NCI-H69 (cell line): Measurements from ENCODE around the gene FAM53B.

Experiments
- DNase-seq: peaks from one replicate; lab custom pipeline; 2025; lab: John Stamatoyannopoulos, UW

Gene FAM53B

GRCh38 chr10:124575107-124576035 lies 168.8 kb downstream of the FAM53B start:
- DNase-seq: no peak

DNA sequence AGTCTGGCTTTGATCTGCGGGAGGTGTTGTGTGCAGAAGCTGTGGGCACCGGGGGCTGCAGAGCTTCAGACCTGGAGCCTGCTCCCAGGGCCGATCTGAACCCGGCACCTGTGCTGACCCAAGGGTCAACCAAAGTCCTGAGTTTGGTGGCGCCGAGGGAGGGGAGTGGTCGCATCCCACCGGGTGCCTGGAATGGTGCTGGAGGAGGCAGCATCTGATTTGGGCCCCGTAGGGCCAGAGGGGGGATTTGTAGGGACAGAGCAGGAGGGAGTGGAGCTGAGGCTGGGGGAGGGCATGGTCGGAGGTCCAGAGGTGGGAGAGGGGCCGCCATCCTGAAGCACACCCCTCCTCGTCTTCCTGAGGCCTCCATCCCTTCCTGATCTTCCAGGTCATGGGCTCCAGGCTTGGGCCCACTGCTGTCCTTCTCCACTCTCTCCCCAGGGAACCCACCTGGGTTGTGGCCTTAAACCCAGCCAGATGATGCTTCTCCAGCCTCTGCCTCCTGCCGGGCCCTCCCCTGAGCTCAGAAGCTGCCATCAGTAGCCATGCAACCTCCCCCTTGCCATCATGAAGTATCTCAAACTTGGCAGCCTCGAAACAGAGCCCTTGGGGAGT lies 169.6 kb downstream of the FAM53B start:
- DNase-seq: no peak

- no peak for DNase-seq
Observed at GRCh38 chr10:124573726-124574455, 170.3 kb downstream of the FAM53B start.

DNA sequence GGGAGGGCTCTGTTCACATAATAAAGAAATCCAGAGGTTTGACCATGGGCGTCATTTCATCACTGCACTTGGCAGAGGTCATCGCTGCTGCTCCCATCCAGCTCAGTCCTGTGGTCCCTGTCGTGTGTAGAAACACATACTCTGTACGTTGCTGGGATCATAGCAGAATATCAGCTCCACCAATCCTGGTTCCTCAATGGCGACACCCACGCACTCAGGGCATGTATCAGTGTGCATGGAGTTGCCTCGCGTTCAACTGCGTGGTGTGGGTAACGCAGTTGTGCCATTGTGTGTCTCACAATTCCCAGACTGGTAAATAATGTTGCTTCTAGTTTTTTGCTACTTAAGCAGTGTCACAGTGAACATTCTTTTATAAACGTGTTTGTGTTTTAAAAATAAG lies 171.4 kb downstream of the FAM53B start:
- no peak for DNase-seq

- DNase-seq: no peak
Observed at GRCh38 chr10:124570646-124571045, 173.5 kb downstream of the FAM53B start.

- no peak for DNase-seq
Observed at GRCh38 chr10:124569623-124570470, 174.3 kb downstream of the FAM53B start.
